GM19328 (cell line): ENCODE data around the gene BPI.
"Not testable (repeated sequence)": the region's sequence is repeated elsewhere in the genome, so short reads cannot be mapped to it uniquely, and the experiment has no call there.

Experiments
- ATAC-seq: cut with Tn5 transposase; IDR thresholded peaks from one replicate; pipeline ENCODE4 v1.9.1; 2021; ENCODE audit warnings: mild to moderate bottlenecking, moderate library complexity; ENCODE audit not compliant: unreplicated experiment

The BPI gene

GRCh38 chr20:38355161-38356012 is 51.4 kb downstream of the BPI start:
- ATAC-seq, result no peak

GRCh38 chr20:38357653-38358207 is 53.8 kb downstream of the BPI start:
- ATAC-seq, result no peak

- ATAC-seq, result no peak
Observed at GRCh38 chr20:38358556-38358955, 54.6 kb downstream of the BPI start.

- no peak for ATAC-seq
Observed at GRCh38 chr20:38363004-38363747, 59.2 kb downstream of the BPI start.

GRCh38 chr20:38369389-38369788 is 65.4 kb downstream of the BPI start:
- ATAC-seq, result no peak

- ATAC-seq, result no peak
Observed at GRCh38 chr20:38372806-38373205, 68.8 kb downstream of the BPI start.

GRCh38 chr20:38373231-38373867 is 69.4 kb downstream of the BPI start:
- ATAC-seq, result no peak

- ATAC-seq, result no peak
Observed at GRCh38 chr20:38373898-38374297, 69.9 kb downstream of the BPI start.

- ATAC-seq, result no peak
Observed at GRCh38 chr20:38377039-38377685, 73.2 kb downstream of the BPI start.

GRCh38 chr20:38377838-38378237 is 73.9 kb downstream of the BPI start:
- ATAC-seq, result not testable (repeated sequence)

- no peak for ATAC-seq
Observed at GRCh38 chr20:38383147-38383546, 79.2 kb downstream of the BPI start.

- no peak for ATAC-seq
Observed at GRCh38 chr20:38386004-38386403, 82.0 kb downstream of the BPI start.

GRCh38 chr20:38386851-38387250 is 82.9 kb downstream of the BPI start:
- no peak for ATAC-seq
